ENCODE measurements around the gene MOV10. TPM values are rescaled to one million over a fixed set of nuclear protein-coding genes. Genes with fewer than 3 reads are reported as not detected.
"Not testable (repeated sequence)": the region's sequence is repeated elsewhere in the genome, so short reads cannot be mapped to it uniquely, and the experiment has no call there.

MOV10 gene
- polyA plus RNA-seq, 1 of the 3 experiments (the other 2 are of a cell fraction), result 87.4 TPM

DNA sequence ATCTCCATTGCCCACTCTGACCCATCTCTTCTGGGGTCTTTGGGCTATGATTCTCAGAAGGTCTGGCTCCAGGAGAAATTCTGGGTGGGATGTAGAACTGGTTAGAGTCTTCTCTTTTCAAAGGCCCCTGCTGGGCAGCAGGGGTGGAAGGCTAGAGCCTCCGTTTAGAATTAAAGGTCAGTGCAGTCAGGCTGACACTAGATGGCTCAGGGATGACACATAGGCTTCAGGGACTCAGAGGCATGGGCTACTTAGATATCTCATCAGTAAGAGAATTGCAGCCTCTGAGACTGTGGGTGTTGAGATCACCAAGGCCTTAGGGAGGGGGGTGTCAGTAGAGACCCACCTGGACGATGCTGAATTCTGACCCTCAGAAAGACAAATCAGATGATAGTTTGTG is 53.3 kb downstream of the MOV10 start:
- Histone ChIP-seq H3K79me2 (ENCODE audit: insufficient read depth) (no peaks in the 10 kb centered on the region), H3K9me3 (no peaks in the 10 kb centered on the region), H3K27me3 (ENCODE audit: insufficient read depth) (no peaks in the 10 kb centered on the region), H3K27ac (ENCODE audit: low read depth in 2 of 2, low read length in 1 of 2) (no peak overlapping the region), H3K36me3 (replicated peaks in 1 of 2; ENCODE audit: control insufficient read depth in 1 of 2, insufficient read depth in 2 of 2, low read length in 1 of 2) (no peaks in the 10 kb centered on the region), H3K4me3 (ENCODE audit: low read depth in 2 of 2, low read length in 1 of 2) (no peak overlapping the region), H3K9me2 (no peaks in the 10 kb centered on the region), H3K4me1 (ENCODE audit: control insufficient read depth in 1 of 2, insufficient read depth in 2 of 2, low read depth in 1 of 2, low read length in 1 of 2) (no peaks in the 10 kb centered on the region), H2AFZ (ENCODE audit: low read depth) (no peak overlapping the region), H3K9ac (no peak overlapping the region), H3K4me2 (no peak overlapping the region), H3F3A (replicated peaks; ENCODE audit: insufficient read depth) (no peaks in the 10 kb centered on the region), H4K20me1 (ENCODE audit: insufficient read depth) (no peaks in the 10 kb centered on the region)
- WGBS (ENCODE audit: low lambda C conversion rate), result 35% methylated on average over 2 of the region's 2 CpGs
- ChIA-PET CTCF (interaction anchor here (0.6 to 3.9 kb wide), 4 partner anchors 11 to 77 kb away, joined by 3 to 47 read pairs (median 20); partner anchors contain the start of gene PPM1J), POLR2A (no interaction called here)
- no peak for DNase-seq
- TF ChIP-seq RAD21 (IDR thresholded peaks at IDR 0.05; ENCODE audit: low read length), result peak; percentile 8; the same call in 1 of the 2 replicates
- TF ChIP-seq, protein P1, sequence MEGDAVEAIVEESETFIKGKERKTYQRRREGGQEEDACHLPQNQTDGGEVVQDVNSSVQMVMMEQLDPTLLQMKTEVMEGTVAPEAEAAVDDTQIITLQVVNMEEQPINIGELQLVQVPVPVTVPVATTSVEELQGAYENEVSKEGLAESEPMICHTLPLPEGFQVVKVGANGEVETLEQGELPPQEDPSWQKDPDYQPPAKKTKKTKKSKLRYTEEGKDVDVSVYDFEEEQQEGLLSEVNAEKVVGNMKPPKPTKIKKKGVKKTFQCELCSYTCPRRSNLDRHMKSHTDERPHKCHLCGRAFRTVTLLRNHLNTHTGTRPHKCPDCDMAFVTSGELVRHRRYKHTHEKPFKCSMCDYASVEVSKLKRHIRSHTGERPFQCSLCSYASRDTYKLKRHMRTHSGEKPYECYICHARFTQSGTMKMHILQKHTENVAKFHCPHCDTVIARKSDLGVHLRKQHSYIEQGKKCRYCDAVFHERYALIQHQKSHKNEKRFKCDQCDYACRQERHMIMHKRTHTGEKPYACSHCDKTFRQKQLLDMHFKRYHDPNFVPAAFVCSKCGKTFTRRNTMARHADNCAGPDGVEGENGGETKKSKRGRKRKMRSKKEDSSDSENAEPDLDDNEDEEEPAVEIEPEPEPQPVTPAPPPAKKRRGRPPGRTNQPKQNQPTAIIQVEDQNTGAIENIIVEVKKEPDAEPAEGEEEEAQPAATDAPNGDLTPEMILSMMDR (IDR thresholded peaks at IDR 0.05), result peak; percentile 26
- no peak for TF ChIP-seq SMC3 (IDR thresholded peaks at IDR 0.05; ENCODE audit: low read depth, low read length)

DNA sequence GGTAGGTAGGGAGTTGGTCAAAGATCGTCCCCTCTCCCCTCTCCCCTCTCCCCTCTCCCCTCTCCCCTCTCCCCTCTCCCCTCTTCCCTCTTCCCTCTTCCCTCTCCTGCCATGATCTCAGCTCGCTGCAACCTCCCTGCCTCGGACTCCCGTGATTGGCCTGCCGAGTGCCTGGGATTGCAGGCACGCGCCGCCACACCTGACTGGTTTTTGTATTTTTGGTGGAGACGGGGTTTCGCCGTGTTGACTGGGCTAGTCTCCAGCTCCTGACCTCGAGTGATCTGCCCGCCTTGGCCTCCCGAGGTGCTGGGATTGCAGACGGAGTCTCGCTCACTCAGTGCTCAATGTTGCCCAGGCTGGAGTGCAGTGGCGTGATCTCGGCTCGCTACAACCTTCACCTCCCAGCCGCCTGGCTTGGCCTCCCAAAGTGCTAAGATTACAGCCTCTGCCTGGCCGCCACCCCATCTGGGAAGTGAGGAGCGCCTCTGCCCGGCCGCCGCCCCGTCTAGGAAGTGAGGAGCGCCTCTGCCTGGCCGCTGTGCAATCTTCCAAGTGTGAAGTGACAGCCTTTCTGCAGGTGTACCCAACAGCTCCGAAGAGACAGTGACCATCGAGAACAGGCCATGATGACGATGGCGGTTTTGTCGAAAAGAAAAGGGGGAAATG is 54.0 kb downstream of the MOV10 start:
- CTCF ChIA-PET, result interaction anchor here (0.6 to 3.9 kb wide), 3 partner anchors 12 to 76 kb away, joined by 3 to 47 read pairs (median 32); partner anchors contain the start of gene PPM1J
- H3K27ac ChIP-seq (ENCODE audit: low read depth in 2 of 2, low read length in 1 of 2); H3K4me3 ChIP-seq (ENCODE audit: low read depth in 2 of 2, low read length in 1 of 2); H3K36me3 ChIP-seq (replicated peaks in 1 of 2; ENCODE audit: control insufficient read depth in 1 of 2, insufficient read depth in 2 of 2, low read length in 1 of 2); H3K79me2 ChIP-seq (ENCODE audit: insufficient read depth); H3K27me3 ChIP-seq (ENCODE audit: insufficient read depth); H3K9ac ChIP-seq; H4K20me1 ChIP-seq (ENCODE audit: insufficient read depth); H3K9me2 ChIP-seq; H3K4me2 ChIP-seq; H3K4me1 ChIP-seq (ENCODE audit: control insufficient read depth in 1 of 2, insufficient read depth in 2 of 2, low read depth in 1 of 2, low read length in 1 of 2); H2AFZ ChIP-seq (ENCODE audit: low read depth); POLR2A ChIA-PET; H3K9me3 ChIP-seq; DNase-seq; H3F3A ChIP-seq (replicated peaks; ENCODE audit: insufficient read depth): not testable (repeated sequence)
- 93% methylated on average over 31 of the region's 33 CpGs for WGBS (ENCODE audit: low lambda C conversion rate)

DNA sequence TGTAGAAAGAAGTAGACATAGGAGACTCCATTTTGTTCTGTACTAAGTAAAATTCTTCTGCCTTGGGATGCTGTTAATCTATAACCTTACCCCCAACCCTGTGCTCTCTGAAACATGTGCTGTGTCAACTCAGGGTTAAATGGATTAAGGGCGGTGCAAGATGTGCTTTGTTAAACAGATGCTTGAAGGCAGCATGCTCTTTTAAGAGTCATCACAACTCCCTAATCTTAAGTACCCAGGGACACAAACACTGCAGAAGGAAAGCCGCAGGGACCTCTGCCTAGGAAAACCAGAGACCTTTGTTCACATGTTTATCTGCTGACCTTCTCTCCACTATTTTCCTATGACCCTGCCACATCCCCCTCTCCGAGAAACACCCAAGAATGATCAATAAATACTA is 54.6 kb downstream of the MOV10 start:
- not testable (repeated sequence) for H3K9me3 ChIP-seq; H3K4me3 ChIP-seq (ENCODE audit: low read depth in 2 of 2, low read length in 1 of 2); H2AFZ ChIP-seq (ENCODE audit: low read depth); H3F3A ChIP-seq (replicated peaks; ENCODE audit: insufficient read depth); H3K27ac ChIP-seq (ENCODE audit: low read depth in 2 of 2, low read length in 1 of 2); H3K4me2 ChIP-seq; H3K27me3 ChIP-seq (ENCODE audit: insufficient read depth); H3K79me2 ChIP-seq (ENCODE audit: insufficient read depth); H3K4me1 ChIP-seq (ENCODE audit: control insufficient read depth in 1 of 2, insufficient read depth in 2 of 2, low read depth in 1 of 2, low read length in 1 of 2); H3K36me3 ChIP-seq (replicated peaks in 1 of 2; ENCODE audit: control insufficient read depth in 1 of 2, insufficient read depth in 2 of 2, low read length in 1 of 2); H3K9me2 ChIP-seq; H3K9ac ChIP-seq; DNase-seq; H4K20me1 ChIP-seq (ENCODE audit: insufficient read depth)
- 92% methylated on average over 3 of the region's 3 CpGs for WGBS (ENCODE audit: low lambda C conversion rate)
- POLR2A ChIA-PET, result interaction anchor here (0.7 kb wide), 1 partner anchor 9 kb away, joined by 3 read pairs; no protein-coding TSS in a partner anchor
- CTCF ChIA-PET, result interaction anchor here (1.1 to 2.6 kb wide), 3 partner anchors 10 to 206 kb away, joined by 3 to 17 read pairs (median 15); partner anchors contain the start of gene PPM1J
